WERI-Rb-1 (cell line): ENCODE measurements around the gene TNIK.
"Not testable (repeated sequence)": the region's sequence is repeated elsewhere in the genome, so short reads cannot be mapped to it uniquely, and the experiment has no call there.

Source experiments
- DNase-seq: peaks from one replicate; pipeline ENCODE4 v3.0.0-alpha.2; 2020
- H3K27ac ChIP-seq: fragments of 250-450 bp; sonication (Bioruptor Pico); 2 replicates; pipeline ENCODE4 v1.5.1; 2020; ENCODE audit warnings: mild to moderate bottlenecking, moderate library complexity
- H3K27me3 ChIP-seq: fragments of 250-450 bp; sonication (Bioruptor Pico); 2 replicates; pipeline ENCODE4 v1.5.1; 2021; ENCODE audit warnings: mild to moderate bottlenecking, low read depth, moderate library complexity; ENCODE audit not compliant: insufficient read depth, severe bottlenecking
- H3K36me3 ChIP-seq: fragments of 250-450 bp; sonication (Bioruptor Pico); 2 replicates; pipeline ENCODE4 v1.5.1; 2020; ENCODE audit warnings: mild to moderate bottlenecking, moderate library complexity
- H3K4me3 ChIP-seq: 2 replicates; pipeline ENCODE4 v1.5.1; 2011; ENCODE audit warnings: low read depth, mild to moderate bottlenecking, control low read depth, low read length
- H3K9me3 ChIP-seq: fragments of 250-450 bp; sonication (Bioruptor Pico); 2 replicates; pipeline ENCODE4 v1.5.1; 2021; ENCODE audit warnings: mild to moderate bottlenecking, moderate library complexity; ENCODE audit not compliant: severe bottlenecking
- TF ChIP-seq, protein P1 (sequence below): IDR thresholded peaks from 2 replicates; pipeline ENCODE4 v1.5.1; 2011; ENCODE audit warnings: low read depth, mild to moderate bottlenecking, control low read depth, inconsistent platforms, low read length

The TNIK gene

DNA sequence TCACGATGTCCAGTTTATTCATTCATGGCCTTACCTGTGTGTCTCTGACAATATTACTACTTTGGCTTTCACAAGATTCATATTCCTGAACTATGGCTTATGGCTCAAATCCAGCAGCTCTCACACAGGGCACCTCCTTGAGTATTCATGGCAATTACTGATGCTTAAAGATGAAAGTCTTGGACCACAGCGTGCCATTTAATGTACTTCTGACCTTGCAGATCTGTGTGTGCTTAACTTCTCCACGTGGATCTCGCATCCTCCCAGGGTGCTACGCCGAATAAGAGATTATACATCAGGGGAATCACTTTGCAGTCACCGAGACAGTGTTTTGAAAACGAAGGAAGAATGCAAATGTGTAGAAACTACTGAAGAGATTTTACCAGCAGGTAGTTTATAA lies 147.5 kb downstream of the TNIK start:
- H3K36me3 ChIP-seq, result no peaks in the 10 kb centered on the region
- H3K27me3 ChIP-seq, result no peaks in the 10 kb centered on the region
- H3K4me3 ChIP-seq, result no peak overlapping the region
- no peaks in the 10 kb centered on the region for H3K9me3 ChIP-seq
- no peak for DNase-seq
- TF ChIP-seq, protein P1, sequence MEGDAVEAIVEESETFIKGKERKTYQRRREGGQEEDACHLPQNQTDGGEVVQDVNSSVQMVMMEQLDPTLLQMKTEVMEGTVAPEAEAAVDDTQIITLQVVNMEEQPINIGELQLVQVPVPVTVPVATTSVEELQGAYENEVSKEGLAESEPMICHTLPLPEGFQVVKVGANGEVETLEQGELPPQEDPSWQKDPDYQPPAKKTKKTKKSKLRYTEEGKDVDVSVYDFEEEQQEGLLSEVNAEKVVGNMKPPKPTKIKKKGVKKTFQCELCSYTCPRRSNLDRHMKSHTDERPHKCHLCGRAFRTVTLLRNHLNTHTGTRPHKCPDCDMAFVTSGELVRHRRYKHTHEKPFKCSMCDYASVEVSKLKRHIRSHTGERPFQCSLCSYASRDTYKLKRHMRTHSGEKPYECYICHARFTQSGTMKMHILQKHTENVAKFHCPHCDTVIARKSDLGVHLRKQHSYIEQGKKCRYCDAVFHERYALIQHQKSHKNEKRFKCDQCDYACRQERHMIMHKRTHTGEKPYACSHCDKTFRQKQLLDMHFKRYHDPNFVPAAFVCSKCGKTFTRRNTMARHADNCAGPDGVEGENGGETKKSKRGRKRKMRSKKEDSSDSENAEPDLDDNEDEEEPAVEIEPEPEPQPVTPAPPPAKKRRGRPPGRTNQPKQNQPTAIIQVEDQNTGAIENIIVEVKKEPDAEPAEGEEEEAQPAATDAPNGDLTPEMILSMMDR, result no peak
- no peak overlapping the region for H3K27ac ChIP-seq

DNA sequence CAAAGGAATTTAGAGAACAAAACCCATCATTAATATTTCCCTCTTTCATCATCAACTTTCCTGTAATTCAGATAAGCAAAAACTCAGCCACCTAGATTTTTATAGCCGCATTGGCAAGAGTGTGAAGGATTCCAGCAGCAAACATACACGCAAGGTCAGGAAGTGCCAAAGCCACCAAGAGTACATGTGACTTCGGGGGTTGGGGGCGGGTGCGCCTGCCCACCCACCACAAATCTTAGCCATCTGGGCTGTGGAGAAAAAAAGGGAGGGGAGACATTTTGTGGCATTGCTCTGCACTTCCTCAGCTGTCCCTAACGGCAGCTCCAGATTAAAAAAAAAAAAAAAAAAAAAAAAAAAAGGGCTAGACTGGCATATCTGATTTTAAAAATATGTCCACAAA lies 148.4 kb downstream of the TNIK start:
- Histone ChIP-seq H3K27me3 (no peaks in the 10 kb centered on the region), H3K36me3 (no peaks in the 10 kb centered on the region), H3K27ac (no peak overlapping the region), H3K4me3 (no peak overlapping the region), H3K9me3 (no peaks in the 10 kb centered on the region)
- TF ChIP-seq, protein P1, result no peak
- no peak for DNase-seq

DNA sequence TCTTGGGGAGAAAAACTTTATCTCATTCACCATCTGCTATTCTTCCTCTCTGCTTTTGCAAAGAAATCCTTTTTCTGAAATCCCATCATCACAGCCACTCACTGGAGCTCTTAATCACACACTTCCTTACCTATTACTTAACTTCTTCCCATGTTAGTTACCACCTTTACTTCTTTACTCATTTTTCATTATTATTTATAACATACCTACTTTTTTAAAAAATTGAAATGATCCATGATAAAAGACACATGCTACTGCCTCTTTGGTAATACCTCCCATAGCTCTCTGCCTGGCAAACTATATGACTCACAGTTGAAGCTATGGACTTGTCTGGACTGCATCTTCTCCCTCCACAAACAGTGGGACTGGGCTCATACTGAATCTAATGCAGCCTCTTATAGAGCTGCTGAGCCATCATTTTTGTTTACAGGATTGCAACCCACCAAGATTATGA lies 150.3 kb downstream of the TNIK start:
- DNase-seq, result no peak
- H3K36me3 ChIP-seq, result no peaks in the 10 kb centered on the region
- TF ChIP-seq, protein P1, result no peak
- no peaks in the 10 kb centered on the region for H3K27me3 ChIP-seq
- no peak overlapping the region for H3K4me3 ChIP-seq
- no peaks in the 10 kb centered on the region for H3K9me3 ChIP-seq
- H3K27ac ChIP-seq, result no peak overlapping the region

DNA sequence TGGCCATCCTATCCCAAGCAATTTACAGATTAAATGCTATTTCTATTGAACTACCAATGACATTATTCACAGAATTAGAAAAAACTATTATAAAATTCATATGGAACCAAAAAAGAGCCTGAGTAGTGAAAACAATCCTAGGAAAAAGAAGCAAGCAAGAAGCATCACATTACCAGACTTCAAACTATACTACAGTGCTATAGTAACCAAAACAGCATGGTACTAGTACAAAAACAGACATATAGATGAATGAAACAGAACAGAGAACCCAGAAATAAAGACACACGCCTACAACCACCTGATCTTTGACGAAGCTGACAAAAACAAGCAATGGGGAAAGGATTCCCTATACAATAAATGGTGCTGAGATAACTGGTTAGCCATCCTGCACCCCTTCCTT lies 152.2 kb downstream of the TNIK start:
- TF ChIP-seq, protein P1, result no peak
- no peak for DNase-seq
- Histone ChIP-seq H3K27me3 (no peaks in the 10 kb centered on the region), H3K9me3 (no peaks in the 10 kb centered on the region), H3K4me3 (no peak overlapping the region), H3K36me3 (no peaks in the 10 kb centered on the region), H3K27ac (no peak overlapping the region)

DNA sequence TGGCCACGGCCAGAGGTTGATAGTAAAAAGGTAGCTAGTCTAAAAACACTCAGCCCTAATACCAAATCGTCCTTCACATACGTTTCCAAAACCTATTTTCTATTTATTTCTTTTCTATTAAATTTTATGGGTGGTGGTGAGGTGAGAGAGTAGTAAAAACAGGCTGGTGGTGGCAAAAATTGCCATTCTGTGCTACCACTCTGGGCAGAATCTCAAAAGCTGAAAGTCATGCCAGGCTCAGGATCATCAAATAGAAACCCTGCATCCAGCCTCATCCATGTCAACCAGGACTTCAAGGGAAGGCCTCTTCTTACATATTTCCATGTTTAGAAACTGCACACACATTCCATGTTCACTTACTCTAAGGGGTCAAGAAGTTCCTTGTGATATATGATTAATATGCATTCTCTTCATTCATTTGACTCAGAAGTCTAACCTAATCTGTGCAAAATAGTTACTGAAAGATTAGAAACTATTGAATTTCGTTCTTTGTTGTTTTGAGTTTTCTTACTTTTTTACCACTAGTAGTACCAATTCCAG lies 153.1 kb downstream of the TNIK start:
- TF ChIP-seq, protein P1, result no peak
- no peak overlapping the region for H3K27ac ChIP-seq

DNA sequence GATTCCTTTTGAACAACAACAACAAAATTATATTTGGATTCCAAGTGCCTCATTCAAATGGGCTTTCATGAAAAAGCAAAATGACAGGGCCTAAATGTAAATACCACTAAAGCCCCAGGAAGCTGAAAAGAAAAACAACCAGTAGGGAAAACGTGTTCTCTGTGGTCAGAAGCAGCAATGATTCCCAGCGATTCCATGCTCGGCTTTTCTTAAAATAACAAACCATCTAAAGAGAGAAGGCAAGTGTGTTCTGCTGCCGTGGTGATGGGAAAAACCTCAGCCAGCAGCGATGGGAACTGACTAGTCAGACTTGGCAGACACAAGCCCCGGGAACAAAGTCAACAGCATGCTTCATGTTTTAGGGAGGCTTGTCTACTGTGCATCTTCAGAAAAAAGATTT lies 153.6 kb downstream of the TNIK start:
- no peak for DNase-seq
- Histone ChIP-seq H3K4me3 (no peak overlapping the region), H3K9me3 (no peaks in the 10 kb centered on the region), H3K27ac (no peak overlapping the region), H3K36me3 (no peaks in the 10 kb centered on the region), H3K27me3 (no peaks in the 10 kb centered on the region)
- TF ChIP-seq, protein P1, result no peak

More for the DNA sequence above, 153.1 kb downstream of the TNIK start:
- Histone ChIP-seq H3K36me3 (no peaks in the 10 kb centered on the region), H3K27me3 (no peaks in the 10 kb centered on the region), H3K4me3 (no peak overlapping the region), H3K9me3 (no peaks in the 10 kb centered on the region)
- no peak for DNase-seq

DNA sequence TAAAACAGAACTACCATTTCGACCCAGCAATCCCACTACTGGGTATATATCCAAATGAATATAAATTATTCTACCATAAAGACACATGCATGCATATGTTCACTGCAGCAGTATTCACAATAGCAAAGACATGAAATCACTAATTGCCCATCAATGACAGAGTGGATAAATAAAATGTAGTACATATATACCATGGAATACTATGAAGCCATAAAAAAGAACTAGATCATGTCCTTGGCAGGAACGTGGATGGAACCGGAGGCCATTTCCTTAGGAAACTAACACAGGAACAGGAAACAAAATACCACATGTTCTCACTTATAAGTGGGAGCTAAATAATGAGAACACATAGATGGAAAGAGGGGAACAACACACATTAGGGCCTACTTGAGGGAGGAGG lies 154.4 kb downstream of the TNIK start:
- not testable (repeated sequence) for H3K4me3 ChIP-seq

DNA sequence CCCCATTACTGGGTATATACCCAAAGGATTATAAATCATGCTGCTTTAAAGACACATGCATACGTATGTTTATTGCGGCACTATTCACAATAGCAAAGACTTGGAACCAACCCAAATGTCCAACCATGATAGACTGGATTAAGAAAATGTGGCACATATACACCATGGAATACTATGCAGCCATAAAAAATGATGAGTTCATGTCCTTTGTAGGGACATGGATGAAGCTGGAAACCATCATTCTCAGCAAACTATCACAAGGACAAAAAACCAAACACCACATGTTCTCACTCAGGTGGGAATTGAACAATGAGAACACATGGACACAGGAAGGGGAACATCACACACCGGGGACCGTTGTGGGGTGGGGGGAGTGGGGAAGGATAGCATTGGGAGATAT lies 155.7 kb downstream of the TNIK start:
- H3K4me3 ChIP-seq, DNase-seq, H3K9me3 ChIP-seq, H3K27ac ChIP-seq, H3K36me3 ChIP-seq, H3K27me3 ChIP-seq: not testable (repeated sequence)

More for the DNA sequence above, 154.4 kb downstream of the TNIK start:
- H3K36me3 ChIP-seq, DNase-seq, H3K9me3 ChIP-seq, H3K27me3 ChIP-seq, H3K27ac ChIP-seq: not testable (repeated sequence)

DNA sequence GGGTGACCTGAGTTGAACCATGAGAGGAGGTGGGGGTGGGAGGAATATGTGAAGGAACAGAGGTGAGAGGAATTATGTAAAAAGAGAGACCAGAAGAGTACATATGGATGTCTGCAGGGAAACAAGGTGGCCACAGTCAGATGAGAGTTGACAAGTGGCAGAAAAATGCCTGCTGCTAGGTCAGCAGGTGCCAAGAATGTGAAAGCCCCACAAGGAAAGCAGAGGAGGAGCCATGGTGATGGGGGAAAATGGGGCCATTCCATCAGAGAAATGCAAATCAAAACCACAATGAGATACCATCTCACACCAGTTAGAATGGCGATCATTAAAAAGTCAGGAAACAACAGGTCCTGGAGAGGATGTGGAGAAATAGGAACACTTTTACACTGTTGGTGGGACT lies 156.2 kb downstream of the TNIK start:
- not testable (repeated sequence) for H3K9me3 ChIP-seq, H3K27me3 ChIP-seq, H3K4me3 ChIP-seq, DNase-seq, H3K27ac ChIP-seq, H3K36me3 ChIP-seq
